HG03095 (cell line): Measurements from ENCODE around the gene RAD54L2.
A peak's percentile ranks its signal among the peaks of the same experiment; 100 is the strongest.
"Not testable (repeated sequence)": the region's sequence is repeated elsewhere in the genome, so short reads cannot be mapped to it uniquely, and the experiment has no call there.

Experiments used
- ATAC-seq: cut with Tn5 transposase; IDR thresholded peaks from one replicate; pipeline ENCODE4 v1.9.1; 2021; ENCODE audit warnings: moderate library complexity; ENCODE audit not compliant: unreplicated experiment

The RAD54L2 gene

DNA sequence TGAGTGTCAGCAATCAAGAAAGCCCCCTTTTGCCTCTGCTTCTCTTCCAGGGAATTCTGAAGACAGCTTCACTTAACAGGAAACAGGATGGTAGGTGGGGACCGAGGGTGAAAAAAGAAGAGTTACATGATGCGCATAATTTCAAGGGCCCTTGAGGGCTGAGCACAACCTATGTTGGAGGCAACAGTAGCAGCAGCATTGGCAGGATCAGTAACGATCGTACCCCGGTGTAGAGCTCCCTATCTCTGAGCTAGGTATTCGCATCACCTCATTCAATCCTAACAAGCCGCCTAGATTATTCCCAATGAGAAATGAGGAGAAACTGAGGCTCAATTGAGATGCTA is 432 bp upstream of the RAD54L2 start:
- peak; percentile 11 for ATAC-seq

- no peak for ATAC-seq
These were observed 897 bp downstream of the RAD54L2 start for GRCh38 chr3:51539291-51539941.

GRCh38 chr3:51542596-51542995 is 4.1 kb downstream of the RAD54L2 start:
- not testable (repeated sequence) for ATAC-seq

- ATAC-seq = no peak
These were observed 5.7 kb downstream of the RAD54L2 start for GRCh38 chr3:51544011-51544775.

GRCh38 chr3:51547274-51547673 is 8.8 kb downstream of the RAD54L2 start:
- ATAC-seq = no peak

GRCh38 chr3:51549311-51549710 is 10.8 kb downstream of the RAD54L2 start:
- no peak for ATAC-seq

DNA sequence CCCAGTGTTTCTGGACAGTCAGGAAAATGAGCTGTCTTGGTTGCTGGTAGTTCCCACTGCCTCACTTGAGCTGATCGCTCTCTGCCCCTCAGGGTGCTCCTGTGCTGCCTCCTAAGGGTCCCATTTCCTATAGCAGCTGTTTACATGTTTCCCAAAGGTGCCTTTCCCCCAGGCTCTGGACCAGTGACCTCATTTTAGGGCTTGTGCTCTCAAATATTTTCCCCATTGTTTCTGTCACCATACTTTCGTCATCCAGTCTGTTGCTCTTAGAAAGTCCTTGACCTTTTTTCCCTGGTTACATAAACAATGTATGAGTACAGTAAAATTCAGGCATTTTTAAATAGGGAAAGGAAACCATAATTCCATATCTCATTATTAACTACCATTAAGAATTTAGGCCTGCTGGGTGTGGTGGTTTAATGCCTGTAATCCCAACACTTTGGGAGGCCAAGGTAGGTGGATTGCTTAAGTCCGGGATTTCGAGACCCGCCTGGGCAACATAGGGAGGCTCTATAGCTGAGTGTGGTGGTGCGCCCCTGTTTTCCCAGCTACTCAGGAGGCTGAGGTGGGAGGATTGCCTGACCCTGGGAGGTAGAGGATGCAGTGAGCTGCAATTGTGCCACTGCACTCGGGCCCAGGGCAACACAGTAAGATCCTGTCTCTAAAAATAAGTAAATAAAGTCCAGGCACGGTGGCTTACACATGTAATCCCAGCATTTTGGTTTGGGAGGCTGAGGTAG is 11.7 kb downstream of the RAD54L2 start:
- ATAC-seq = no peak

DNA sequence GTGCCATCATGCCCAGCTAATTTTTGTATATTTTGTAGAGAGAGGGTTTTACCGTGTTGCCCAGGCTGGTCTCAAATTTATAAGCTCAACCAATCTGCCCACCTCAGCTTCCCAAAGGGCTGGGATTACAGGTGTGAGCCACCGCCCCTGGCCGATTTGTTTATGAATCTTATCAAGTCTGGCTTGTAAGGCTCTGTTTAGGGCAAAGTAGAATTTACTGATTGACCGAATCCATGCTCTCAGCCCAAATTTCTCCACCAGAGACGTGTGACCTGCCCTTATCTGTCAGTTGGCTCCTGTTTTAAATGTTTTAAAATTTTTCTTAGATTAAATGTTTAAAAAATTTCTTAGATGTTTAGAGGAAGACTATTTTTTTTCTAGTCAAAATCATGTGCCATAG is 19.5 kb downstream of the RAD54L2 start:
- ATAC-seq = no peak

GRCh38 chr3:51559411-51559888 is 20.9 kb downstream of the RAD54L2 start:
- ATAC-seq = no peak

DNA sequence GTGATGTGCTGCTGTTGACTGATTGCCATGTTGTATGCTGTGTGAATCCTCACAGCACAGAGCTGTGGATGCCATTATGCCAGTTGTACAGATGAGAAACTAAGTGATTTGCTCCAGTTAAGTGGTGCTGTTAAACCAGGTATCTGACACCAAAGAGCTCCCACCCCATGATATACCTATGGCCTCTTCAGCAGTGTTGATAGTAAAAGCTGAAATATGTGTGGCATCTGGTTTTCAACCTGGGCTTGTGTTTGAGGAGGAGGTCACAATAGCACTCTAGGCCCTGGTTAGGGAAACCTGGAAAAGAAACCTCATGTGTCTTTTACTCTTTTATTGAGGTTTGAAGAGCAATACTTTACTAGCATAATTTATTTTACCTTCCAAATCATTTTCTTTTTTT is 21.4 kb downstream of the RAD54L2 start:
- ATAC-seq = no peak

GRCh38 chr3:51562403-51562802 is 23.9 kb downstream of the RAD54L2 start:
- not testable (repeated sequence) for ATAC-seq

DNA sequence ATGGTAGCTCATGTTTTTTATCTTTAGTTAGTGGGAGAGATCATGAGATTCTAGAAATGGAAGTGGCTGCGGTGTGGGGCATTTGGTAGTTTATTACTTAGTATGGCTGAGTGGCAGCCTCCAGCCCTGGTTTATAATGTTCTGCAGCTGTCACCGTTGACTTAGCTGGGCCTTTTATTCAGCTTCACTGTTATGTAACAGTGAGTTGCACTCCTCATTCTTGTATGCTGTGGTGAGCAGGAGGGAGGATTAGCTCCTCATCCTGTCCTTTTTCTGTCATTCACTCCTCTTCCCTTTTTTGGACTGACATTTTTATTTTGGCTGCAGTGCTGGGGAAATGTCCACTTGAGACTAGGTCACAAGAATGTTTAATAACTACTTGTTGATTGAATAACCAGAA is 29.5 kb downstream of the RAD54L2 start:
- no peak for ATAC-seq

DNA sequence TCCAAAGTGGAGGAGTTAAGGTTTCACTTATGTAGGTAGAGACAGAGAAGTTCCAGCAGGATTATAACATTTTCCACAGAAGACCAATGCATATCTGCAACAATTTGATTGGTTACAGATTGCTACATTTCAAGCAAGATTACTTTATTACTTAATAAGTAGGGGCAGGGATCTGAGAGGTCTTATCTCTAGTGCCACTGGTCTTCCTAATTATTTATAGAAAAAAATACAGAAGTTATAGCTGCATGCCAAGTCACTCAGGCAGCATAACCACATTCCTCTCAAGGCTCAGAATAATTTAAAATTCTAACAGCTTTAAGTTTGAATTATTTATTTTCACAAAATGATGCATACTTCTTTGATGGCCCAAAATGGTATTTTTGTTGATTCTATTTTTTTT is 30.5 kb downstream of the RAD54L2 start:
- no peak for ATAC-seq

- no peak for ATAC-seq
These were observed 39.7 kb downstream of the RAD54L2 start for GRCh38 chr3:51578238-51578637.

DNA sequence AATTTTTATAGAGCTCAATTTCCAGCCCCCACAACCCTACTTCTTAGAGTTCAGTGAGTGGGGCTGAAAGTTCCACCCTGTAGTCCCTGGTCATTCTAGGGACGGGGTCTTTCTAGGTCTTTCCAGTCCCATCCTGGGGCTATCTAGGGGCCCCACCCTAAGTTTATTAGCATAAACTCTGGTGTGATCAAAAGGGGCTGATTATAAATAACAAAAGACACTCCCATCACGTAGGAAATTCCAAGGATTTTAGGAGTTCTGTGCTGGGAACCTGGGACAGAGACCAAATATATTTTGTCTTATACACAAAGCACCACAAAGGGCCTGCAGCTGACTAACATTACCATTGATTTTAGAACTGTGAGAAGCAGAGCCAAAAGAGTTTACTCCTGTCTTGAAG is 41.9 kb downstream of the RAD54L2 start:
- no peak for ATAC-seq

DNA sequence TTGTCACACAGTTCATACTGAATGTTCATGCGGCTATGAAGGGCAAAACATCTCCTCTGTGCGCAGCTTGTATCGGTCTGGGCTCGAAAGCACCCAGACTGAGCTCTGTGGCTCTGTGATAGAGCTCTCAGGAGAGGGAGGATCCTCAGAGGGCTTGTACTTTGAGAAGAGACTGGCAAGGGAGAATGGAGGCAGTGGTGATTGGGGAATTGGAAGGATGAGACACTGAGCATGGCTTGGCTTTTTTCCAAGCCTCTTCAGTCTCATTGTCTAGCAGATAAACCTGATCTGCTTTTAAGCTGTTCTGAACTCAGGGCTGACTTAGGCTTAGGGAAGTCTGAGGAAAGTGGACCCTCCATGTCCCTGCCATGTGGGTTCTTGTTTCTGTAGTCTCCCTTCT is 43.0 kb downstream of the RAD54L2 start:
- ATAC-seq = no peak

DNA sequence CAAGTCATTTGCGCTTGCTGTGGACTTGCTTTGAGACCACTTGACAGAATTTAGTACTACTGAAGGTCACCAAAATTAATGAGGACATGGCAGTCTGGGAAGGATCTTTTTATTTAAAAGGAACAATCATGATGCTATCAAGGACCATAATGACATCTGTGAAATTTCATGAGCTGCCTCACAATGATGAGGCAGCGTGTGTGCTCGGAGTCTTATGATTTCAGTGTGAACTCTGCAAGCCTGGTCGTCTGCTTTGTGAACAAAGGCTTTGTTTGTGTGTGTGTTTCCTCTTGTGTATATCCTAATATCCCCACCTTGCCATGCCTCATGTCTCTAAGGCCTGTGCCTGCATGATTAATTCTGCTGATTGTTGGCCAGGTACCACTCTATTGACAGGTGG is 46.7 kb downstream of the RAD54L2 start:
- ATAC-seq = no peak

DNA sequence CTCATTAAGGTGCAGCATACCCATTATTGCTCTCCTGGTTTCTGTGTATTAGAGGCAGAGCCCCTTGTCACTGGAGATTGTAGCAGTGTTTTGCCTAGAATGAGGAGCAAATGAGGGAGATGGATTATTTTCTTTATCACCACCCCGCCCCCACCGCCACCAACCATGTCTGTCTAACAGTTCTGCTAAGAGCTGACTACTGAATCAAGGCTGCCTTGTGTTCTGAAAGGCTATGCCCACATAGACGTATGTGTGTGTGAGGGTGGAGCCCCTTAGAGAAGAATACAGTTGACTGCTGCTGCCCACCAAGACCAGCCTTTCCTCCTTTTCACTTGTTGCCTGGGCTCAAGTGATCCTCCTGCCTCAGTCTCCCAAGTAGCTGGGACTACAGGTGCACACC is 47.4 kb downstream of the RAD54L2 start:
- no peak for ATAC-seq
